ENCODE data around the gene ZNF736.
"Not testable (repeated sequence)": the region's sequence is repeated elsewhere in the genome, so short reads cannot be mapped to it uniquely, and the experiment has no call there.

The ZNF736 gene

DNA sequence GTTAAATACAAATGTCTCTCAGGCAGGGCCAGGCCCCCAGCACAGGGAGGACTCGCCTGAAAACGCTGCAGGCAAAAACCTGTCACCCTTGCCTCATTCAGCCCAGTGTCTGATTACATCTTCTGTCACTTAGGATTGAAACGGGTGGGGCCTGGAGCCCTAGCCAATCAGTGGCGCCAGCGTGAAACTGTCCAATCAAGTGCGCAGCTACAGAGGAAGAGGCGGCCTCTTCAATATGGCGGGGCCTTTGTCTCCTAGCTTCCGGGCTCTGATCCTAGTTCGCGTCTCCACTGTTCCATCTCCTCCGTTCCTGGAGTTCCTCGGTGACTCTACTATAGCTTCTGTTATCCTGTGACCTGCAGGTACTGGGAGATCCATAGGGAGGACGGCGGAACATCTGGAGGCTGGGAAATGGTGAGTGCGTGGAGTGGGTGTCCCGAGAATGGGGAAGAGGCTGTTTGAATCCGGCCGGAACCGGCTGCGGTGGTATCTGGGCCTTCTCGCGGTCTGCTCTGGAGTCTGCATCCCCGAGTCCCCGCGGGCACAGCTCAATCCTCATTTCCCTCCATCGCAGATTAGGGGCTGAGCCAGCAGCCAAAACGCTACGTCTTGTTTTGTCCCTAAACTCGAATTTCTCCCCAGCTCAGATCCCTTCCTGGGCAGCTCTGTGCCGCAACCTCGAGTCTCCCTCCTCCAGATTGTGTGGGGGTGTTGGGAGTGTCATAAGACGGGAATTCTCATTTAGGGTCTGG lies at the start of gene ZNF736:
TSS of gene ZNF736 (plus strand) at position 222 of the 752 bp plus-strand sequence. CDS start at position 412, 190 bp downstream.
- peak; percentile 82 for DNase-seq (ENCODE audit: low read depth)

DNA sequence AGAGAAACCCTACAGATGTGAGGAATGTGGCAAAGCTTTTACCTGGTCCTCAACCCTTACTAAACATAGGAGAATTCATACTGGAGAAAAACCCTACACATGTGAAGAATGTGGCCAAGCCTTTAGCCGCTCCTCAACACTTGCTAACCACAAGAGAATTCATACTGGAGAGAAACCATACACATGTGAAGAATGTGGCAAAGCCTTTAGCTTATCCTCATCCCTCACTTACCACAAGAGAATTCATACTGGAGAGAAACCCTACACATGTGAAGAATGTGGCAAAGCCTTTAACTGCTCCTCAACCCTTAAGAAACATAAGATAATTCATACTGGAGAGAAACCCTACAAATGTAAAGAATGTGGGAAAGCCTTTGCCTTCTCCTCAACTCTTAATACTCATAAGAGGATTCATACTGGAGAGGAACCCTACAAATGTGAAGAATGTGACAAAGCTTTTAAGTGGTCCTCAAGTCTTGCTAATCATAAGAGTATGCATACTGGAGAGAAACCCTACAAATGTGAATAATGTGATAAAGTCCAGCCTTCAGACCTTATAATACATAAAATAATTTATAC lies 47.3 kb upstream of the ZNF736 start:
- no peak for DNase-seq (ENCODE audit: low read depth)

GRCh38 chr7:64277630-64278029 lies 36.1 kb upstream of the ZNF736 start:
- no peak for DNase-seq (ENCODE audit: low read depth)

GRCh38 chr7:64294701-64295420 lies 18.9 kb upstream of the ZNF736 start:
- no peak for DNase-seq (ENCODE audit: low read depth)

DNA sequence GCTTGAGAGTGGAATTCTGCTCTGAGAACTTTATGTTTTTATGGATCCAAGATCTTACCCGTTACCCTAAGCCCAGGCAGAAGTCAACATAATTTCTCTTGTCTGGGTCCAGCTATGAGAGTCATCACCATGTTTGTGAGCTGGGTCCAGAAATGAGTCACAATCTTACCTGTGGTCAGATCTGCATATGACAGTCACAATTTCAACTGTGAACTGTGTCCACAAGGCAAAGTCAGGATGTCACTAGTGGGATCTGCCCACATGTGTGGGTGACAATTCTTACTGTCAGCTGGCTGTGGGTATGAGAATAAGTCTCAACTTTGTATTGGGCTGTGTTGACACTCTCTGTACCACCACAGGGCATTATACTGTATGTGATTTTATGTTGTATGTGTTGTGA lies 16.3 kb upstream of the ZNF736 start:
- not testable (repeated sequence) for DNase-seq (ENCODE audit: low read depth)

DNA sequence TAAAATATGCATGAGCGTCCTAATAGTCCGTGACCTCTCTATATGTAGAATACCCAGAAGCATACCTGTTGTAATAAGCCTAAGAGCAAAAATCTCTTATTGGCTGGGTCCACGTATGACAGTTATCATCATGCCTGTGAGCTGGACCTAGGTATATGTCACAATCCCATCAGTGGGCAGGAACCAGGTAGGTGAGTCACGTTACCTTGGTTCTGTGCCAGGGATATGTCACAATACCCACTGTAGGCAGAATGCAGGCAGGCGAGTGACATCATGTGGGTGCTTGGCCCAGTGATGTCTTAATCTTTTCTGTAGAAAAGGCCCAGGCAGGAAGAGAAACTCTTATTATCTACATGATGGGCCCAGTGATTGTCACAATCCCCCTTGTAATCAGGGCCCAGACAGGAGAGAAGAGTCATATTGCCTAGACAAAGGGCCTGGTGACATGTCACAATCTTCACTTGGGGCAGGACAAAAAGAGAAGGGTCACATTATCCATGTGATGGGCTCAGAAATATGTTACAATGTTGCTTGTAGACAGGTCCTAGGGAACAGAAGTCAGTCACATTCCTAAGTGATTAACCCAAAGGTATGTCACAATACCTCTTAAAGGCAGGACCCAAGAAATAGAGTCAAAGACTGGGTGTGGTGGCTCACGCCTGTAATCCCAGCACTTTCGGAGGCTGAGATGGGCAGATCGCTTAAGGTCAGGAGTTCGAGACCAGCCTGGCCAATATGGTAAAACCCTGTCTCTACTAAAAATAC lies 12.9 kb upstream of the ZNF736 start:
- no peak for DNase-seq (ENCODE audit: low read depth)

DNA sequence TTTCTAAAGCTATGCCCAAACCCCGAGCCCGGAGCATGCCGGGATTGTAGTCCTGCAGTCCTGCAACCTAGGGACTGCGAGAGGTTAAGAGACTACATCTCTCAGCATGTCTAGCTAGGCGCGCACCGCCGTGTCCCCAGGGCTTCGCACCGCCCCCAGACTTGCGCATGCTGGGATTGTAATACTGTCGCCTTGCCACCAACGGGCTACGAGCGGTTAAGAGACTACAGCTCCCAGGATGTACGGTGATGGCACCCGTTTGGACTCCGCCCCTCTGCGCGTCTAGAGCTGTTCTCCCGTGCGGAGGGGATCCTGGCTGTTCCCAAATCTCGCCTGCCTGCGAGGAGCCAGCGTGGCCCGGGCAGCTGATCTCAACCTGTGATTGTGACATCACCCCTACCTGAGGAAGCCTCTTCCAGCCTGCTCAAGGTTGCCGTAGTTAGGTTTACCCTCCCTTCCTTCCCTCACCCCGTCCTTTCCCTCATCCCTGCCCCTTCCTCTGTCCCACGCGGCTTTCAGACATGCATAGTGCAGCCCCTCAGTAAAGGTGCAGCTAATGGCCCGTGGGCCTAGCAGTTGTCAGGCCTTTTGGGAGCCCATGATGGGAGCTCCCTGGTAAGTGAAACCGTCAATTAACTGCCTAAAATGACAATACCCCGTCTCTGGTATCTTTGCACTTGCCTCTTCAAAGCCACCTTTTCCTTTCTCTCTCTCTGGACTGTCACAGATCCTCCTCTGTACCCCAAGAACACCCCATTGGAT lies 6.3 kb upstream of the ZNF736 start:
- peak; percentile 92 for DNase-seq (ENCODE audit: low read depth)

GRCh38 chr7:64308016-64308270 lies 5.8 kb upstream of the ZNF736 start:
- no peak for DNase-seq (ENCODE audit: low read depth)

DNA sequence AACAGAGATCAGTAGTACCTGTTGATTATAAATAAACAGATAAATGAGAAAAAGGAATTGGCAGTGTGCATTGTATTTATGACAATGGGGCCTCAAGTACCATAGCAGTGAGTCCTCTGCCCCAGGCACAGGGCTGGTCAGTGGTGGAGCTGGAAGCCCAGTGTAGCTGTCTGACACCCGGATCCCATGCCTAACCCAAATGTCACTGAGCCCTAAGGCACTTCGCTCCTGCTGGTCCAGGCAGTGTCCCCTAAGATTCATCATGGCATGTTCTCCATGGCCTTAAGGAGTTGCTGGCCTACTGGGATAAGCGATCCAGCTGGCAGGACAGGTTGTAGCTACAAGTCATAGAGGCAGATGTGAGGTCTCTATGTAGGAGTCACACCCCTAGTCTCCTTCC lies 3.3 kb upstream of the ZNF736 start:
- DNase-seq (ENCODE audit: low read depth), result no peak

GRCh38 chr7:64312826-64313225 lies 935 bp upstream of the ZNF736 start:
- no peak for DNase-seq (ENCODE audit: low read depth)

DNA sequence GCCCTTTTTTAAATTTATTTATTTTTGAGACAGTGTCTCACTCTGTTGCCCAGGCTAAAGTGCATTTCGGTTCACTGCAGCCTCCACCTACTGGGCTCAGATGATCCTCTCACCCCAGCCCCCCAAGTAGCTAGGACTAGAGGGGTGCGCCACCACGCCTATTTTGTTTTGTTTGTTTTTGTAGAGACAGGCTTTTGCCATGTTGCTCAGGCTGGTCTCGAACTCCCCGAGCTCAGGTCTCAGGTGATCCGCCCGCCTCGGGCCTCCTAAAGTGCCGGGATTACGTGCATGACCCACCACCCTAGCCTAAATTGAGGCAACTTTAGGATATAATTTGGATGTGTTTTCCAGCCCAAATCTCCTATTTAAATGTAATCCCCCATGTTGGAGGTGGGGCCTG lies 805 bp downstream of the ZNF736 start:
- no peak for DNase-seq (ENCODE audit: low read depth)

DNA sequence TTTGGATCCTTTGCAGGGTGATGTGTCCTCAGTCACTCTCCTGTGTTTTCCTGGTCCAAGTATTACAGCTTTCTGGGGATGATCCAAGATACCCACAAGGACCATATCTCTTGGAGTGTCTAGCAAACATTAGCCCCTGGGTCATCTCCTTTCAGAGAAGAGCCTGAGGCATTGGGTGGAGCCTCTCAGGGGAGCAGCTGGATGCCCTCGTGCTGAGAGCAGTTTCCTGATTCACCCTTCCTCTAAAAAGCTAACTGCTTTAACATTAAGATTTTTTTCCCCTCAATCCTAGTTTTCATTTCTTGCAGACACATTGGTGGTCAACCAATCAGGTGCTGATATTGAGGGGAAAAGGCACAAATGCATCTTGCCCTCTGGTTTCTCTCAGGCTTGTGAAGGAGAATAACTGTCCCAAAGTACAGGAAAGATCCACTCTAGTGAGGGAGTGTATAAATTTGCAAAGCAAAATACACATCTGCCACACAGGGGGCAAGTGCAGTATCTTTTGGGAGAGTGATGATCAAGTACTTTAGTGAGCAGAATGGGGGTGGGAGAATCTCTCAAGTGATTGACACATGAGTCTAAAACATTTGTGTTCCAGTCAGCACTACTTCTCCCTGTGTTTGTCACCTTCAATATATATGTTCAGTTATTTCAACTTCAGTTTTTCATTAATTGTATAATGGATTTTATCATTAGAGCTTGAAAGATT lies 2.4 kb downstream of the ZNF736 start:
- DNase-seq (ENCODE audit: low read depth), result not testable (repeated sequence)

DNA sequence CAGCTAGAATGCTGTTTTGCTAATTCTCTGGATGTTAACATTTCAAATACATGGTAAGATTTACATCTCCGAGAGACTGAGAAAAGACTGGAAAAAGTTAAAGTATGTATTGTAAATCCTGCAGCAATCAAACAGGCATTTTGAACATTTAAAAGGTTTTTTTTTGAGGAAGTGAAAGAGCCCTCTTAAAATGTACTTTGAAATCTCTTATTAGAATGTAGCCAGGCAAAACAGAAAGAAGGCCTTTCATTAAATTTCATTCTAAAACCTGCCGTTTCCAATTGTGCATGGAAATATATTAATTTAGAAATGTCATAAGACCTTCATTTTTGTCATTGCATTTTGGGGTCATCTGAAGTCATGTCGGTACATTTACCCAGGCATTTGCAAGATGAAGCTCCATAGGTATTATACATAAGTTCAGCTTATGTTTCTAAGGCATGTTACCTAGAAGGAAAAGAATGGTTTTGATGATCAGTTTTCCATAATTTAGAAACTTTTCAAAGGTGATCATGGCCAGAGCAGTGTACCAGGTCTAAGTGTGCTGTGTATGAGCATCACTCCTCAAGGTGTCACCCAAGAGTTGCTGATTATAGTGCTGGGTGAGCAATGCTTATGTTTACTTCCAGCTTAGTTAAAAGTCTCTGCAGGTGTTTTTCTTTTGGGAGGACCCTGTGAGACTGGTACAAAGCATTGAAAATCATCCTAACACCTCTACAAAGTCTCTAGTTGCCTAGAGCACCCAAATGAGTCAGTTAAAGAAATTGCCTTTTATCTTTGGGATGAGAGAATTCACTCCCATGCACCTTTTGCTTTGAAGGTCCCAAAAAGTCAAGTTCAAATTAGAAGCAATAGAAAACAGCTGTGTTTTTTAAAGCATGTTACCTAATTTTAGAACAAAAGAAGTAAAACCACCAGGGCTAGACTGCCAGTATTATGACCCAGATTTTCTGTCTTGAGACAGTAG lies 7.1 kb downstream of the ZNF736 start:
- no peak for DNase-seq (ENCODE audit: low read depth)

DNA sequence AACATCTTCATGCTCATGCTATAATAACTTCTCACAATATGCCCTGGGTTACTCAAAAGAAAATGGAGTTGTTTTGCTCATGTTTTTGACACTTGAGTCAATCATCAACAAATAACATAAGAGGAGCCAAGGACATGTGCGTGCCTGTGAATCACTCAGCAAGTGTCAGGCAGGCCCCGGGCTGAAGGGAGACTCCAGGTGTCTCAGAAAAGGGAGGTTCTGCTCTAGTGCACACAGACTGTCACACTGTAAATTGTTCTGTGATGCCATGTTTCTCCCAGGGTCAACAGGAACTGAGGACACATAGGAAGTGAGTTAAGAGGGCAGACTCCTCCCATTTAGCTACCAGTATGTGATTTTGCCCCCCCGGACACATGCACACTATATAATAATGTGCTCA lies 10.4 kb downstream of the ZNF736 start:
- not testable (repeated sequence) for DNase-seq (ENCODE audit: low read depth)

DNA sequence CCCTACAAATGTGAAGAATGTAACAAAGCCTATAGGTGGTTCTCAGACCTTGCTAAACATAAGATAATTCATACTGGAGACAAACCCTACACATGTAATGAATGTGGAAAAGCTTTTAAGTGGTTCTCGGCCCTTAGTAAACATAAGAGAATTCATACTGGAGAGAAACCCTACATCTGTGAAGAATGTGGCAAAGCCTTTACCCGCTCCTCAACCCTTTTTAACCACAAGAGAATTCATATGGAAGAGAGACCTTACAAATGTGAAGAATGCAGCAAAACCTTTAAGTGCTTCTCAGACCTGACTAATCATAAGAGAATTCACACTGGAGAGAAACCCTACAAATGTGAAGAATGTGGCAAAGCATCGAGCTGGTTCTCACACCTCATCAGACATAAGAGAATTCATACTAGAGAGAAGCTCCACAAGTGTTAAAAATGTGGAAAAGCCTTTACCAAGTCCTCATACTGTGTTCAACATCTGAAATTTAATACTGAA lies 35.0 kb downstream of the ZNF736 start:
- not testable (repeated sequence) for DNase-seq (ENCODE audit: low read depth)

GRCh38 chr7:64359543-64359942 lies 45.8 kb downstream of the ZNF736 start:
- no peak for DNase-seq (ENCODE audit: low read depth)

DNA sequence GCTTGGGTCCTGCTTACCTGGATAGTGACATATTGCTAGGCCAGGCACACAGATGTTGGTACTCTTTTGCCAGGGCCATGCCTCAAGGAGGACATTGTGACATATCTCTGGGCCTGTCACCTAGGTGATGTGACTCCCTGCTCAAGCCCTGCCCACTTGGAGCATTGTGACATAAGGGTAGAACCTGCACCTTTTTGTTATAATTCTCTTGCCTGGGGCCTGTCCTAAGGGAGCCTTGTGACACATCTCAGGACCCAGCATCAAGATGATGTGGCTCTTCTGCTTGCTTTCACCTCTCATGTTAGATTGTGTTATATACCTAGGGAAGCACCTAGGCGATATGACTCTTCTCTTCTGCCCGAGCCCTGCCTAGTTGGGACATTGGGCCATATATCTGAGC lies 57.4 kb downstream of the ZNF736 start:
- DNase-seq (ENCODE audit: low read depth), result no peak

- no peak for DNase-seq (ENCODE audit: low read depth)
Measured at GRCh38 chr7:64373017-64373416, 59.3 kb downstream of the ZNF736 start.

DNA sequence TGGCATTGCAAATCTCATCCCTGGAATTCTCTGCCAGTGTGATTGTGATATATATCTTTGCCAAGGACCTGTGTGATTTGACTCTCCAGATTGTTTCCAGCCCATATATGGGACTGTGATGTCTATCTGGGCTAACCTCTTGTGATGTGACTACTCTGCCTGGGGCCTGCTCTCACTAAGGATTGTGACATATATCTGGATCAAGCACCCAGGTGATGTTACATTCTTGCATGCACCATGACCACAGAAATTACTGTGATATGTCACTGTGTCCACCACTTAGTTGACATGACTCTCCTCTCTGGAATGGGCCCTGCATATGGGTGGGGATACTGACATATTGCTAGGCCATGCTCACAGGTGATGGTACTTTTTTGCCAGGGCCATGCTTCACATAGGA lies 86.6 kb downstream of the ZNF736 start:
- no peak for DNase-seq (ENCODE audit: low read depth)
